GM12878 (cell line): ENCODE measurements around the gene OPRD1. TPM values are rescaled to one million over a fixed set of nuclear protein-coding genes. Genes with fewer than 3 reads are reported as not detected.
A peak's percentile ranks its signal among the peaks of the same experiment; 100 is the strongest.

Experiments used
- BACH1 ChIP-seq: fragments of 450-650 bp; IDR thresholded peaks from 2 replicates; pipeline ENCODE4 v1.6.1; 2017; ENCODE audit warnings: mild to moderate bottlenecking, borderline replicate concordance
- CHD1 ChIP-seq: IDR thresholded peaks from 2 replicates; pipeline ENCODE4 v1.6.1; 2012; ENCODE audit warnings: low read depth, low read length, improper control_type of control experiment
- CREM ChIP-seq: IDR thresholded peaks from 2 replicates; pipeline ENCODE4 v1.6.1; 2014; ENCODE audit warnings: antibody characterized with exemption, low read depth
- CUX1 ChIP-seq: IDR thresholded peaks from 2 replicates; pipeline ENCODE4 v1.6.1; 2012; ENCODE audit warnings: improper control_type of control experiment, low read depth, low read length; ENCODE audit not compliant: insufficient replicate concordance
- EED ChIP-seq: sonication (generic); IDR thresholded peaks from 2 replicates; pipeline ENCODE4 v1.6.1; 2016; ENCODE audit warnings: antibody characterized with exemption, low read depth
- FOS ChIP-seq: IDR thresholded peaks from 3 replicates; pipeline ENCODE4 v1.6.1; 2011; ENCODE audit warnings: borderline replicate concordance; ENCODE audit not compliant: insufficient read length; ENCODE audit errors: extremely low read depth
- FOXK2 ChIP-seq: fragments of 450-650 bp; IDR thresholded peaks from 2 replicates; pipeline ENCODE4 v1.6.1; 2017; ENCODE audit warnings: mild to moderate bottlenecking, moderate library complexity
- GATAD2B ChIP-seq: fragments of 450-650 bp; conservative IDR thresholded peaks from 2 replicates; pipeline ENCODE4 v1.6.1; 2017; ENCODE audit warnings: low read depth, mild to moderate bottlenecking, moderate library complexity
- HDAC2 ChIP-seq: fragments of 200-600 bp; sonication (generic); IDR thresholded peaks from 2 replicates; pipeline ENCODE4 v1.6.1; 2017
- IRF4 ChIP-seq: IDR thresholded peaks from 2 replicates; pipeline ENCODE4 v1.6.1; 2011; ENCODE audit warnings: low read depth, low read length
- MEF2A ChIP-seq: IDR thresholded peaks from 2 replicates; pipeline ENCODE4 v1.6.1; 2011; ENCODE audit warnings: low read depth, mild to moderate bottlenecking, low read length, moderate library complexity; ENCODE audit not compliant: insufficient read depth
- NFYB ChIP-seq: IDR thresholded peaks from 2 replicates; pipeline ENCODE4 v1.6.1; 2011; ENCODE audit warnings: low read depth, mild to moderate bottlenecking, low read length, improper control_type of control experiment, moderate library complexity; ENCODE audit not compliant: insufficient read depth
- NR2C1 ChIP-seq: fragments of 450-650 bp; IDR thresholded peaks from 2 replicates; pipeline ENCODE4 v1.6.1; 2017; ENCODE audit warnings: antibody characterized with exemption, mild to moderate bottlenecking, moderate library complexity
- NR2F1 ChIP-seq: fragments of 450-650 bp; conservative IDR thresholded peaks from 2 replicates; pipeline ENCODE4 v1.6.1; 2017; ENCODE audit warnings: mild to moderate bottlenecking
- PAX8 ChIP-seq: fragments of 450-650 bp; IDR thresholded peaks from 2 replicates; pipeline ENCODE4 v1.6.1; 2017; ENCODE audit warnings: mild to moderate bottlenecking, moderate library complexity
- PBX3 ChIP-seq: IDR thresholded peaks from 2 replicates; pipeline ENCODE4 v1.6.1; 2011; ENCODE audit warnings: mild to moderate bottlenecking, low read depth, low read length, moderate library complexity; ENCODE audit not compliant: insufficient replicate concordance
- RCOR1 ChIP-seq: conservative IDR thresholded peaks from 2 replicates; pipeline ENCODE4 v1.6.1; 2012; ENCODE audit warnings: low read depth, low read length, improper control_type of control experiment
- SIN3A ChIP-seq: IDR thresholded peaks from 2 replicates; pipeline ENCODE4 v1.6.1; 2012; ENCODE audit warnings: low read depth, low read length, improper control_type of control experiment
- SMARCA5 ChIP-seq: fragments of 450-650 bp; IDR thresholded peaks from 2 replicates; pipeline ENCODE4 v1.6.1; 2017; ENCODE audit warnings: mild to moderate bottlenecking
- SRF ChIP-seq, 2 experiments: IDR thresholded peaks; 2 replicates each; pipeline ENCODE4 v1.6.1; 2011; ENCODE audit warnings: low read depth in 2 of 2, low read length in 2 of 2, mild to moderate bottlenecking in 1 of 2, moderate library complexity in 1 of 2
- SUZ12 ChIP-seq: fragments of 200-600 bp; sonication (generic); IDR thresholded peaks from one replicate; pipeline ENCODE4 v1.6.1; 2018; ENCODE audit warnings: antibody characterized with exemption, mild to moderate bottlenecking; ENCODE audit not compliant: unreplicated experiment
- TBL1XR1 ChIP-seq: IDR thresholded peaks from 2 replicates; pipeline ENCODE4 v1.6.1; 2012; ENCODE audit warnings: low read depth, low read length, improper control_type of control experiment
- TCF3 ChIP-seq: IDR thresholded peaks from 2 replicates; pipeline ENCODE4 v1.6.1; 2012; ENCODE audit warnings: low read depth, mild to moderate bottlenecking, low read length, borderline replicate concordance; ENCODE audit not compliant: insufficient read depth
- ZBED1 ChIP-seq: IDR thresholded peaks from 2 replicates; pipeline ENCODE4 v1.6.1; 2016; ENCODE audit warnings: borderline replicate concordance
- polyA plus RNA-seq, 11 experiments: library from polyadenylated mRNA; depleted of rRNA in 4 of 11; unstranded in 6 of 11; stranded (reverse) in 5 of 11; fragments of >200 nt; fragmentation: Nextera tagmentation in 4 of 11; fragmentation: Illumina TruSeq in 1 of 11; extraction: Ambion mirVana in 4 of 11; extraction: Trizol in 1 of 11; gene quantifications; 1 replicate in 1 of 11; 2 replicates in 10 of 11; pipeline versions ENCODE4 v1.2.1 to v1.2.3, GENCODE V29; 2011 to 2016; ENCODE audit warnings: inconsistent platforms in 2 of 11, missing spikeins in 2 of 11, low read depth in 1 of 11
- total RNA-seq, 4 experiments: library from RNA; depleted of rRNA in 3 of 4; stranded (reverse); fragments of >200 nt in 3 of 4; fragmentation: Illumina TruSeq in 1 of 4; extraction: Trizol in 1 of 4; gene quantifications; 2 replicates each; pipeline versions ENCODE4 v1.2.1 to v1.2.3, GENCODE V29; 2013 to 2021
- TF ChIP-seq, protein P1 (sequence below): IDR thresholded peaks from 2 replicates; pipeline ENCODE4 v1.6.1; 2011; ENCODE audit warnings: borderline replicate concordance, low read depth, mild to moderate bottlenecking, moderate library complexity, mixed read lengths, low read length; ENCODE audit not compliant: insufficient read depth; ENCODE audit errors: extremely low read length

OPRD1 gene
- total and polyA plus RNA-seq, 10 of the 15 experiments (the other 5 are each of a cell fraction or from before 2014, with no cell fraction given) = 0.02 TPM; not detected in 8

- TF ChIP-seq HDAC2 = no peak
- no peak for TF ChIP-seq RCOR1
- peak; percentile 11; the same call in 1 of the 2 replicates for TF ChIP-seq SIN3A
- TF ChIP-seq SRF (IDR thresholded peaks at IDR 0.05; ENCODE audit: low read depth in 2 of 2, low read length in 2 of 2) = no peak
- peak; percentile 64; the same call in 1 of the 2 replicates for TF ChIP-seq SMARCA5
- no peak for TF ChIP-seq FOXK2
- TF ChIP-seq, protein P1, sequence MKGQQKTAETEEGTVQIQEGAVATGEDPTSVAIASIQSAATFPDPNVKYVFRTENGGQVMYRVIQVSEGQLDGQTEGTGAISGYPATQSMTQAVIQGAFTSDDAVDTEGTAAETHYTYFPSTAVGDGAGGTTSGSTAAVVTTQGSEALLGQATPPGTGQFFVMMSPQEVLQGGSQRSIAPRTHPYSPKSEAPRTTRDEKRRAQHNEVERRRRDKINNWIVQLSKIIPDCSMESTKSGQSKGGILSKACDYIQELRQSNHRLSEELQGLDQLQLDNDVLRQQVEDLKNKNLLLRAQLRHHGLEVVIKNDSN = peak; percentile 49
- peak; percentile 92 for TF ChIP-seq CREM
- TF ChIP-seq TCF3 = 0 out of 2 replicates have a peak, but pooled peaks have one; percentile 18
- peak; percentile 77 for TF ChIP-seq BACH1
- peak; percentile 13 for TF ChIP-seq FOS
- peak; percentile 87 for TF ChIP-seq NFYB
- 0 out of 2 replicates have a peak, but pooled peaks have one; percentile 24 for TF ChIP-seq TBL1XR1
- no peak for TF ChIP-seq EED
- TF ChIP-seq MEF2A = no peak
- TF ChIP-seq NR2C1 = 0 out of 2 replicates have a peak, but pooled peaks have one; percentile 8
- TF ChIP-seq ZBED1 = no peak
- TF ChIP-seq SUZ12 = no peak
- no peak for TF ChIP-seq CUX1
- TF ChIP-seq CHD1 = no peak
- TF ChIP-seq GATAD2B = peak; percentile 58; the same call in 1 of the 2 replicates
- no peak for TF ChIP-seq PAX8
- peak; percentile 96 for TF ChIP-seq PBX3
- peak; percentile 70 for TF ChIP-seq NR2F1
- TF ChIP-seq IRF4 = no peak
Measured at GRCh38 chr1:28886731-28887418, 74.9 kb downstream of the OPRD1 start (continued).
